HepG2 (cell line): ENCODE data around the gene COL4A2. TPM values are rescaled to one million over a fixed set of nuclear protein-coding genes. Genes with fewer than 3 reads are reported as not detected.

ENCODE experiments used
- ATAC-seq: fragments of 200-7000 bp; cut with Tn5 transposase; 3 replicates; pipeline ENCODE4 v1.9.1; 2020; ENCODE audit warnings: mild to moderate bottlenecking, moderate library complexity
- BruUV-seq: library from RNA; stranded (reverse); fragments of 400-500 nt; replicated peaks from 2 replicates; lab custom pipeline; 2021; lab: Mats Ljungman, UMichigan
- CTCF ChIA-PET: fragments of 300-600 bp; formaldehyde crosslinking; extraction: SDS; loops from one replicate; lab custom pipeline; 2021; ENCODE audit warnings: low total read pairs, inconsistent platforms, low intra/inter-chr PET ratio; lab: Yijun Ruan, JAX
- POLR2A ChIA-PET: fragments of 350-600 bp; sonication (Branson Sonifier 250); formaldehyde crosslinking; loops from one replicate; lab custom pipeline; 2020; ENCODE audit warnings: antibody characterized with exemption, inconsistent platforms; lab: Yijun Ruan, JAX
- DNase-seq: peaks from one replicate; pipeline ENCODE4 v3.0.0-alpha.2; 2015; ENCODE audit warnings: low spot score
- FAIRE-seq: peaks from 3 replicates; lab custom pipeline; 2011; peaks lifted over from hg19 to GRCh38; lab: Jason Lieb, UNC
- H2AFZ ChIP-seq: one replicate; pipeline ENCODE4 v1.6.1; 2011; ENCODE audit warnings: low read length, inconsistent platforms
- H3K27ac ChIP-seq: fragments of 300-600 bp; 3 replicates; pipeline ENCODE4 v1.8.0; 2011; ENCODE audit warnings: mixed run types, mild to moderate bottlenecking, mixed read lengths, low read length, inconsistent platforms; ENCODE audit not compliant: insufficient read depth; ENCODE audit errors: extremely low read length
- H3K27me3 ChIP-seq, 2 experiments: fragments of 200-600 bp in 1 of 2; 2 replicates in 1 of 2; 3 replicates in 1 of 2; pipeline versions ENCODE4 v1.6.0 to v1.8.0; 2011; ENCODE audit warnings: low read length in 2 of 2, mild to moderate bottlenecking in 2 of 2, moderate library complexity in 2 of 2, inconsistent platforms in 1 of 2; ENCODE audit not compliant: insufficient read depth in 2 of 2, control insufficient read depth in 1 of 2
- H3K36me3 ChIP-seq, 2 experiments: fragments of 200-600 bp in 1 of 2; replicated peaks in 1 of 2; 2 replicates in 1 of 2; 3 replicates in 1 of 2; pipeline versions ENCODE4 v1.5.1 to v1.8.0; 2011; ENCODE audit warnings: low read length in 2 of 2, inconsistent platforms in 1 of 2; ENCODE audit not compliant: insufficient read depth in 2 of 2, control insufficient read depth in 1 of 2
- H3K4me1 ChIP-seq: 2 replicates; pipeline ENCODE4 v1.5.1; 2012; ENCODE audit warnings: low read length, inconsistent platforms; ENCODE audit not compliant: insufficient read depth
- H3K4me2 ChIP-seq: 2 replicates; pipeline ENCODE4 v1.6.0; 2011; ENCODE audit warnings: low read depth, low read length, inconsistent platforms
- H3K4me3 ChIP-seq, 3 experiments: fragments of 200-600 bp in 1 of 3; sonication (generic), shearing (Covaris generic) in 1 of 3; replicated peaks in 1 of 3; 2 replicates each; pipeline ENCODE4 v1.5.1; 2011 to 2016; ENCODE audit warnings: low read length in 3 of 3, inconsistent platforms in 2 of 3, low read depth in 2 of 3, mild to moderate bottlenecking in 2 of 3, control low read depth in 1 of 3, mixed read lengths in 1 of 3; ENCODE audit not compliant: insufficient read depth in 1 of 3
- H3K79me2 ChIP-seq: one replicate; pipeline ENCODE4 v1.6.1; 2011; ENCODE audit warnings: low read length, inconsistent platforms; ENCODE audit not compliant: insufficient read depth
- H3K9ac ChIP-seq: 2 replicates; pipeline ENCODE4 v1.6.0; 2011; ENCODE audit warnings: mild to moderate bottlenecking, low read depth, low read length, inconsistent platforms; ENCODE audit not compliant: insufficient read depth
- H3K9me3 ChIP-seq: 2 replicates; pipeline ENCODE4 v1.5.1; 2012; ENCODE audit warnings: mild to moderate bottlenecking, low read length
- H4K20me1 ChIP-seq: 2 replicates; pipeline ENCODE4 v1.6.0; 2011; ENCODE audit warnings: inconsistent platforms, mild to moderate bottlenecking, low read length, moderate library complexity; ENCODE audit not compliant: insufficient read depth
- ASH2L ChIP-seq: fragments of 300-600, 200-600 bp; sonication (generic); IDR thresholded peaks from 2 replicates; pipeline ENCODE4 v1.7.0; 2017; ENCODE audit warnings: low read depth, mild to moderate bottlenecking, moderate library complexity, mixed read lengths, low read length; ENCODE audit not compliant: insufficient read length
- CCAR2 ChIP-seq: fragments of 200-400 bp; formaldehyde crosslinking; optimal IDR thresholded peaks from 2 replicates; pipeline ENCODE3; 2018; ENCODE audit warnings: low read depth, mild to moderate bottlenecking, low read length, moderate library complexity
- DMAP1 ChIP-seq: IDR thresholded peaks from 2 replicates; pipeline ENCODE4 v1.6.1; 2016
- FOXC1 ChIP-seq: sonication (generic); formaldehyde crosslinking; IDR thresholded peaks from 2 replicates; pipeline ENCODE4 v1.8.0; 2022; ENCODE audit warnings: mild to moderate bottlenecking, missing genetic modification reagents, borderline replicate concordance
- GFI1 ChIP-seq: sonication (generic); formaldehyde crosslinking; IDR thresholded peaks from 2 replicates; pipeline ENCODE4 v1.5.0; 2020; ENCODE audit warnings: missing genetic modification reagents, mild to moderate bottlenecking, borderline replicate concordance
- GPN1 ChIP-seq: sonication (generic); formaldehyde crosslinking; IDR thresholded peaks from 2 replicates; pipeline ENCODE4 v1.5.1; 2020; ENCODE audit warnings: missing genetic modification reagents, borderline replicate concordance
- HMG20B ChIP-seq: conservative IDR thresholded peaks from 2 replicates; pipeline ENCODE4 v1.6.1; 2016; ENCODE audit warnings: missing genetic modification reagents, missing compliant biosample characterization
- NPAS2 ChIP-seq: sonication (generic); formaldehyde crosslinking; IDR thresholded peaks from 2 replicates; pipeline ENCODE4 v1.8.0; 2022; ENCODE audit warnings: mild to moderate bottlenecking, missing genetic modification reagents, borderline replicate concordance
- SOX5 ChIP-seq: IDR thresholded peaks from 2 replicates; pipeline ENCODE4 v1.6.1; 2016; ENCODE audit warnings: borderline replicate concordance
- U2AF2 ChIP-seq: fragments of 200-400 bp; formaldehyde crosslinking; IDR thresholded peaks from 2 replicates; pipeline ENCODE4 v1.6.1; 2017; ENCODE audit warnings: low read depth, mild to moderate bottlenecking, low read length
- ZBTB39 ChIP-seq: sonication (generic); formaldehyde crosslinking; IDR thresholded peaks from 2 replicates; pipeline ENCODE4 v1.5.0; 2020; ENCODE audit warnings: missing genetic modification reagents
- ZMAT3 ChIP-seq: sonication (generic); formaldehyde crosslinking; conservative IDR thresholded peaks from 2 replicates; pipeline ENCODE4 v1.7.0; 2021; ENCODE audit warnings: missing genetic modification reagents
- ZNF292 ChIP-seq: sonication (generic); formaldehyde crosslinking; IDR thresholded peaks from 2 replicates; pipeline ENCODE4 v1.8.1; 2022; ENCODE audit warnings: mild to moderate bottlenecking, low read depth, missing genetic modification reagents, borderline replicate concordance
- ZNF430 ChIP-seq: sonication (generic); formaldehyde crosslinking; IDR thresholded peaks from 2 replicates; pipeline ENCODE4 v1.9.0; 2021; ENCODE audit warnings: mild to moderate bottlenecking, missing genetic modification reagents
- ZNF501 ChIP-seq: sonication (generic); formaldehyde crosslinking; IDR thresholded peaks from 2 replicates; pipeline ENCODE4 v1.5.1; 2020; ENCODE audit warnings: mild to moderate bottlenecking, moderate library complexity, missing genetic modification reagents
- ZNF564 ChIP-seq: sonication (generic); formaldehyde crosslinking; IDR thresholded peaks from 2 replicates; pipeline ENCODE4 v1.8.1; 2023; ENCODE audit warnings: mild to moderate bottlenecking, missing genetic modification reagents
- ZNF724P ChIP-seq: sonication (generic); formaldehyde crosslinking; IDR thresholded peaks from 2 replicates; pipeline ENCODE4 v1.8.0; 2022; ENCODE audit warnings: missing genetic modification reagents, borderline replicate concordance
- ZNF841 ChIP-seq: sonication (generic); formaldehyde crosslinking; IDR thresholded peaks from 2 replicates; pipeline ENCODE4 v1.8.1; 2023; ENCODE audit warnings: missing genetic modification reagents, borderline replicate concordance
- WGBS: methylation state at CpG from one replicate; pipeline ENCODE4 v1.1.6; 2017; ENCODE audit warnings: low lambda C conversion rate; 5-methylcytosine and 5-hydroxymethylcytosine counted together
- in situ Hi-C: cut with HindIII; loops from 2 replicates; pipeline ENCODE4 v1.10.0; 2017; ENCODE audit warnings: low pct_unique_long_range_greater_than_20kb; ENCODE audit not compliant: extremely low pct_ligation_motif_present
- intact Hi-C: fragments of 100-400 bp; cut with micrococcal nuclease; formaldehyde crosslinking; loops from one replicate; pipeline ENCODE4 v1.10.0; 2022; ENCODE audit not compliant: unreplicated experiment
- polyA plus RNA-seq, 8 experiments: library from polyadenylated mRNA; depleted of rRNA in 3 of 8; stranded (reverse) in 7 of 8; unstranded in 1 of 8; fragments of >200 nt; fragmentation: Illumina TruSeq in 4 of 8; extraction: Trizol in 4 of 8; gene quantifications; 2 replicates each; pipeline versions ENCODE4 v1.2.1 to v1.2.3, GENCODE V29; 2011 to 2016; ENCODE audit warnings: low read depth in 4 of 8, missing spikeins in 1 of 8, mixed read lengths in 1 of 8; ENCODE audit not compliant: insufficient read depth in 1 of 8
- total RNA-seq, 5 experiments: library from RNA; depleted of rRNA; stranded (reverse); fragments of >200 nt; fragmentation: Illumina TruSeq; extraction: Trizol; gene quantifications; 2 replicates each; pipeline ENCODE4 v1.2.3, GENCODE V29; 2016; ENCODE audit warnings: low read depth in 1 of 5

The COL4A2 gene
- total and polyA plus RNA-seq, 2 of the 13 experiments (the other 11 are each of a cell fraction or from before 2014, with no cell fraction given) = 0.22 to 1.9 TPM

- peaks cover 56% of the 10 kb centered on the region for H3K4me1 ChIP-seq
- ChIA-PET CTCF (no interaction called here), POLR2A (interaction anchor here (0.8 to 2.3 kb wide), 15 partner anchors 10 to 353 kb away, joined by 3 to 20 read pairs (median 5); partner anchors contain the start of genes ANKRD10 and NAXD)
- ATAC-seq (peak; percentile 3), DNase-seq (no peak), FAIRE-seq (no peak)
- peak overlapping the region; percentile 90 to 98 (median 94) for H3K4me3 ChIP-seq
- H2AFZ ChIP-seq = peak overlapping the region; percentile 84
- peak overlapping the region; percentile 86 for H3K9ac ChIP-seq
- H3K79me2 ChIP-seq = peaks cover 43% of the 10 kb centered on the region
- in situ Hi-C loops = loop anchor here (5.0 kb wide), 1 partner anchor 105 kb away; no protein-coding TSS in a partner anchor
- no peaks in the 10 kb centered on the region; a peak in 1 of 5 replicates for H3K27me3 ChIP-seq
- H4K20me1 ChIP-seq = peaks cover 6% of the 10 kb centered on the region; the same call in 1 of the 2 replicates
- no peaks in the 10 kb centered on the region for H3K9me3 ChIP-seq
- peak overlapping the region; percentile 95 for H3K27ac ChIP-seq
- H3K36me3 ChIP-seq = peaks cover 3 to 7% of the 10 kb centered on the region in 2 experiments; a peak in 4 of 5 replicates
- WGBS = under 1% methylated on average over 16 of the region's 24 CpGs
- intact Hi-C loops = loop anchor here (2.0 kb wide), 2 partner anchors 15 to 55 kb away; no protein-coding TSS in a partner anchor
- peak overlapping the region; percentile 89 for H3K4me2 ChIP-seq
- BruUV-seq = TSS peak; percentile 65
- TF ChIP-seq ZMAT3 = 0 out of 2 replicates have a peak, but pooled peaks have one; percentile 45
- TF ChIP-seq SOX5 = 0 out of 2 replicates have a peak, but pooled peaks have one; percentile 9
- TF ChIP-seq CCAR2 = no peak
- 0 out of 2 replicates have a peak, but pooled peaks have one; percentile 13 for TF ChIP-seq DMAP1
- TF ChIP-seq ZBTB39 (CRISPR knock-in tag) = 0 out of 2 replicates have a peak, but pooled peaks have one; percentile 6
- 0 out of 2 replicates have a peak, but pooled peaks have one; percentile 21 for TF ChIP-seq ZNF564
- no peak for TF ChIP-seq U2AF2
- peak; percentile 34; the same call in 1 of the 2 replicates for TF ChIP-seq ZNF292 (CRISPR knock-in tag)
- peak; percentile 62 for TF ChIP-seq ASH2L
- peak; percentile 61; the same call in 1 of the 2 replicates for TF ChIP-seq ZNF501 (CRISPR knock-in tag)
- 0 out of 2 replicates have a peak, but pooled peaks have one; percentile 3 for TF ChIP-seq ZNF430 (CRISPR knock-in tag)
- TF ChIP-seq ZNF841 (CRISPR knock-in tag) = no peak
- 0 out of 2 replicates have a peak, but pooled peaks have one; percentile 7 for TF ChIP-seq HMG20B (CRISPR knock-in tag)
- TF ChIP-seq GFI1 (CRISPR knock-in tag) = 0 out of 2 replicates have a peak, but pooled peaks have one; percentile 12
- TF ChIP-seq NPAS2 (CRISPR knock-in tag) = no peak
- TF ChIP-seq GPN1 (CRISPR knock-in tag) = no peak
- 0 out of 2 replicates have a peak, but pooled peaks have one; percentile 6 for TF ChIP-seq FOXC1
- no peak for TF ChIP-seq ZNF724P
These were observed 255.0 kb downstream of the COL4A2 start for GRCh38 chr13:110562036-110562597.
